K562 (cell line): ENCODE measurements around the gene LAMB3. TPM values are rescaled to one million over a fixed set of nuclear protein-coding genes. Genes with fewer than 3 reads are reported as not detected.
A peak's percentile ranks its signal among the peaks of the same experiment; 100 is the strongest.

Experiments used
- ARID3B ChIP-seq: fragments of 250-450 bp; sonication (Bioruptor Pico); IDR thresholded peaks from 2 replicates; pipeline ENCODE4 v1.4.0; 2020; ENCODE audit warnings: borderline replicate concordance
- BRD4 ChIP-seq: fragments of 200-600 bp; sonication (generic); IDR thresholded peaks from 2 replicates; pipeline ENCODE4 v1.6.1; 2017; ENCODE audit warnings: inconsistent platforms
- CAMTA2 ChIP-seq: fragments of 250-450 bp; sonication (Bioruptor Pico); conservative IDR thresholded peaks from 2 replicates; pipeline ENCODE4 v1.5.1; 2022
- CBX8 ChIP-seq: fragments of 200-600 bp; sonication (generic); IDR thresholded peaks from 2 replicates; pipeline ENCODE4 v1.6.1; 2012; ENCODE audit warnings: borderline replicate concordance, mixed run types, low read depth, mild to moderate bottlenecking, moderate library complexity, mixed read lengths, low read length, control low read depth, inconsistent platforms; ENCODE audit not compliant: poor library complexity, severe bottlenecking; ENCODE audit errors: extremely low read depth
- CUX1 ChIP-seq: fragments of 200-800 bp; sonication (Bioruptor generic); IDR thresholded peaks from 2 replicates; pipeline ENCODE4 v1.6.1; 2016; ENCODE audit warnings: missing genetic modification characterization, missing compliant biosample characterization
- FUS ChIP-seq: fragments of 200-400 bp; formaldehyde crosslinking; optimal IDR thresholded peaks from 2 replicates; pipeline ENCODE3; 2017; ENCODE audit warnings: low read depth, low read length
- MAFK ChIP-seq: IDR thresholded peaks from 2 replicates; pipeline ENCODE4 v1.6.1; 2011; ENCODE audit warnings: low read length, improper control_type of control experiment
- MLX ChIP-seq, 2 experiments: fragments of 450-650 bp in 1 of 2; sonication (generic) in 1 of 2; formaldehyde crosslinking; conservative IDR thresholded peaks; 2 replicates each; pipeline versions ENCODE4 v1.4.0 to v1.8.1; 2020 to 2022; ENCODE audit warnings: mild to moderate bottlenecking in 1 of 2, missing genetic modification reagents in 1 of 2
- MXI1 ChIP-seq: IDR thresholded peaks from 2 replicates; pipeline ENCODE4 v1.6.1; 2011; ENCODE audit warnings: low read depth, mild to moderate bottlenecking, improper control_type of control experiment, low read length
- PATZ1 ChIP-seq: fragments of 250-450 bp; sonication (Bioruptor Pico); IDR thresholded peaks from 2 replicates; pipeline ENCODE4 v1.5.0; 2020; ENCODE audit warnings: mild to moderate bottlenecking, borderline replicate concordance
- RBM14 ChIP-seq: fragments of 200-400 bp; formaldehyde crosslinking; IDR thresholded peaks from 2 replicates; pipeline ENCODE4 v1.6.1; 2018; ENCODE audit warnings: low read depth, mild to moderate bottlenecking, low read length, moderate library complexity, borderline replicate concordance; ENCODE audit not compliant: insufficient read depth
- SMARCA5 ChIP-seq: fragments of 450-650 bp; IDR thresholded peaks from 2 replicates; pipeline ENCODE4 v1.6.1; 2016
- TAF15 ChIP-seq: fragments of 200-400 bp; formaldehyde crosslinking; IDR thresholded peaks from 2 replicates; pipeline ENCODE4 v1.6.1; 2017; ENCODE audit warnings: mild to moderate bottlenecking, low read depth, low read length, moderate library complexity
- TFAP4 ChIP-seq: sonication (generic); formaldehyde crosslinking; IDR thresholded peaks from 2 replicates; pipeline ENCODE4 v1.8.0; 2022; ENCODE audit warnings: missing genetic modification reagents, mild to moderate bottlenecking, moderate library complexity, borderline replicate concordance
- ZNF77 ChIP-seq: fragments of 250-450 bp; sonication (Bioruptor Pico); IDR thresholded peaks from 2 replicates; pipeline ENCODE4 v1.5.0; 2020
- ZSCAN29 ChIP-seq: fragments of 450-650 bp; IDR thresholded peaks from 2 replicates; pipeline ENCODE4 v1.6.1; 2017
- polyA plus RNA-seq, 8 experiments: library from polyadenylated mRNA; depleted of rRNA in 4 of 8; stranded (reverse) in 5 of 8; unstranded in 3 of 8; fragments of >200 nt; fragmentation: Nextera tagmentation in 2 of 8; fragmentation: Illumina TruSeq in 1 of 8; extraction: Ambion mirVana in 2 of 8; extraction: Trizol in 1 of 8; gene quantifications; 2 replicates each; pipeline versions ENCODE4 v1.2.1 to v1.2.3, GENCODE V29; 2011 to 2014; ENCODE audit warnings: inconsistent platforms in 1 of 8, missing spikeins in 1 of 8
- total RNA-seq, 7 experiments: library from RNA; depleted of rRNA in 6 of 7; stranded (reverse); fragments of >200 nt in 6 of 7; fragmentation: Illumina TruSeq in 2 of 7; extraction: Trizol in 2 of 7; gene quantifications; 2 replicates each; pipeline versions ENCODE4 v1.2.1 to v1.2.3, GENCODE V29; 2011 to 2021; ENCODE audit warnings: low replicate concordance in 1 of 7

The LAMB3 gene
- total and polyA plus RNA-seq, 9 of the 15 experiments (the other 6 are each of a cell fraction or from before 2014, with no cell fraction given), result 0.08 to 1.3 (median 0.91) TPM

GRCh38 chr1:209648931-209649776 lies 3.1 kb downstream of the LAMB3 start (continued):
- TF ChIP-seq CUX1 (CRISPR knock-in tag) (no peak), ARID3B (CRISPR knock-in tag) (no peak), TFAP4 (CRISPR knock-in tag) (no peak), TAF15 (no peak), PATZ1 (no peak), MXI1 (no peak), BRD4 (no peak), MAFK (0 out of 2 replicates have a peak, but pooled peaks have one; percentile 2), RBM14 (no peak), CBX8 (no peak), CAMTA2 (no peak), SMARCA5 (no peak), FUS (no peak), ZSCAN29 (no peak), ZNF77 (CRISPR knock-in tag) (no peak), MLX (CRISPR knock-in tag; conservative IDR thresholded peaks at IDR 0.05) (no peak)
